ENCODE measurements around the gene CHCHD6. TPM values are rescaled to one million over a fixed set of nuclear protein-coding genes. Genes with fewer than 3 reads are reported as not detected.
"Not testable (repeated sequence)": the region's sequence is repeated elsewhere in the genome, so short reads cannot be mapped to it uniquely, and the experiment has no call there.

The CHCHD6 gene
- total RNA-seq, 1 donor from 2014 or later = 28.7 TPM

GRCh38 chr3:126781406-126781805 lies 77.4 kb downstream of the CHCHD6 start:
- TF ChIP-seq CTCF (IDR thresholded peaks at IDR 0.05; ENCODE audit: insufficient read depth, low read length, poor library complexity, severe bottlenecking) = no peak
- H3K36me3 ChIP-seq (ENCODE audit: control insufficient read depth, insufficient read depth, low read length) = no peaks in the 10 kb centered on the region
- H3K27me3 ChIP-seq (ENCODE audit: control insufficient read depth, insufficient read depth, low read length) = no peaks in the 10 kb centered on the region
- no peak for DNase-seq (ENCODE audit: low read depth)
- H3K4me3 ChIP-seq (ENCODE audit: low read depth, low read length) = no peak overlapping the region

- H3K36me3 ChIP-seq (ENCODE audit: control insufficient read depth, insufficient read depth, low read length) = no peaks in the 10 kb centered on the region
- no peaks in the 10 kb centered on the region for H3K27me3 ChIP-seq (ENCODE audit: control insufficient read depth, insufficient read depth, low read length)
- DNase-seq (ENCODE audit: low read depth) = peak; percentile 49
- no peak overlapping the region for H3K4me3 ChIP-seq (ENCODE audit: low read depth, low read length)
- no peak for TF ChIP-seq CTCF (IDR thresholded peaks at IDR 0.05; ENCODE audit: insufficient read depth, low read length, poor library complexity, severe bottlenecking)
Measured at GRCh38 chr3:126781889-126782491, 78.0 kb downstream of the CHCHD6 start.

GRCh38 chr3:126782536-126782935 lies 78.5 kb downstream of the CHCHD6 start:
- no peaks in the 10 kb centered on the region for H3K36me3 ChIP-seq (ENCODE audit: control insufficient read depth, insufficient read depth, low read length)
- no peaks in the 10 kb centered on the region for H3K27me3 ChIP-seq (ENCODE audit: control insufficient read depth, insufficient read depth, low read length)
- no peak overlapping the region for H3K4me3 ChIP-seq (ENCODE audit: low read depth, low read length)
- peak; percentile 92 for DNase-seq (ENCODE audit: low read depth)
- TF ChIP-seq CTCF (IDR thresholded peaks at IDR 0.05; ENCODE audit: insufficient read depth, low read length, poor library complexity, severe bottlenecking) = no peak

- H3K27me3 ChIP-seq (ENCODE audit: control insufficient read depth, insufficient read depth, low read length) = no peaks in the 10 kb centered on the region
- H3K36me3 ChIP-seq (ENCODE audit: control insufficient read depth, insufficient read depth, low read length) = no peaks in the 10 kb centered on the region
- no peak for TF ChIP-seq CTCF (IDR thresholded peaks at IDR 0.05; ENCODE audit: insufficient read depth, low read length, poor library complexity, severe bottlenecking)
Measured at GRCh38 chr3:126784254-126784653, 80.2 kb downstream of the CHCHD6 start.

GRCh38 chr3:126791320-126791719 lies 87.3 kb downstream of the CHCHD6 start:
- not testable (repeated sequence) for DNase-seq (ENCODE audit: low read depth); H3K4me3 ChIP-seq (ENCODE audit: low read depth, low read length); H3K36me3 ChIP-seq (ENCODE audit: control insufficient read depth, insufficient read depth, low read length); H3K27me3 ChIP-seq (ENCODE audit: control insufficient read depth, insufficient read depth, low read length)

More at GRCh38 chr3:126784254-126784653, 80.2 kb downstream of the CHCHD6 start:
- no peak for DNase-seq (ENCODE audit: low read depth)
- H3K4me3 ChIP-seq (ENCODE audit: low read depth, low read length) = no peak overlapping the region

- Histone ChIP-seq H3K36me3 (ENCODE audit: control insufficient read depth, insufficient read depth, low read length) (no peaks in the 10 kb centered on the region), H3K4me3 (ENCODE audit: low read depth, low read length) (no peak overlapping the region), H3K27me3 (ENCODE audit: control insufficient read depth, insufficient read depth, low read length) (no peaks in the 10 kb centered on the region)
- no peak for TF ChIP-seq CTCF (IDR thresholded peaks at IDR 0.05; ENCODE audit: insufficient read depth, low read length, poor library complexity, severe bottlenecking)
- no peak for DNase-seq (ENCODE audit: low read depth)
Measured at GRCh38 chr3:126792998-126793397, 89.0 kb downstream of the CHCHD6 start.
